ENCODE measurements around the gene NACC2.

Gene NACC2

DNA sequence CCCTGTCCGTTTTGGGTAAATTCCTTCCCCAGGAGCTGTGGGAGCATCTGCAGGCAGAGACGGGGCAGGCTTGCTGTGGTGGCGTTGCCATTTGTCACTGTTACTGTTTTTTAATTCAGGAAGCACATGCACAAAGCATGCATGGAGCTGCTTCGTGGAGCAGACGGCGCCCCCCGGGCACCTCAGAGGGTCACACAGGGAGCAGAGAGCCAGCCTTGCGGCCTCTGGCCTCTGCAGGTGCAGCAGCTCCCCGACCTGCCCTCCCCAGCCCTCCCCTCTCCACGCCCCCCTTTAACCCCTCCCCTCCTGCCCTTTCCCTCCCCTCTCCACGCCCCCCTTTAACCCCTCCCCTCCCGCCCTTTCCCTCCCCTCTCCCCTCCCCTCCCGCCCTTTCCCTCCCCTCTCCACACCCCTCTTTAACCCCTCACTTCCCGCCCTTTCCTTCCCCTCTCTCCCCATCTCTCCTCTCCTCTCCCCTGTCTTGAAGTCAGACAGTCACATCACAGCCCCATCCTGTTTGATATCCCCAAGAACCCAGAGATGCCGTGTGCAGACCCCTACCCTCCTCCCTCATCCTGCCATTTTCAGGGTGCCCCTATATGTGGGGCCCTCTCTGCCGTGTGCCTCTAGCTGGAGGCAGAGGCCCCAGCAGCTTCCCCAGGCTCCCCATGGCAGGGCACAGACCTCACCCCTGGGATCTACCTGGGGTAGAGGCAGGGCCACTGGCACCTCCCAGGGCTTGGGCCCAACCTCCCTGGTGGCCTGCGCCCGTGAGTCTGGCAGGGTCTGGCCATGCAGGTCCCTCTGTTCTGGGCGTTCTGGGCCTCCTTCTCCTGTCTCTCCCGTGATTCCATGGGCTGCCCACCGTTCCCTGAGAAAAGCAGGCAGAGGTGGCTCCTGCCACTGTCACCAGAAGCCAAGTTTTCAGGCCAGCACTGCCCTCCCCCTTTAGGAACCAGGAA is 104.3 kb downstream of the NACC2 start:
- Histone ChIP-seq H3K27me3 (ENCODE audit: control insufficient read depth, insufficient read depth, low read length) (no peaks in the 10 kb centered on the region), H3K4me3 (ENCODE audit: low read depth, low read length) (no peak overlapping the region), H3K36me3 (ENCODE audit: control insufficient read depth, insufficient read depth, low read length) (no peaks in the 10 kb centered on the region), H3K9ac (ENCODE audit: low read length) (no peak overlapping the region), H3K9me3 (ENCODE audit: control insufficient read depth, insufficient read depth, low read depth, low read length) (no peaks in the 10 kb centered on the region), H3K27ac (ENCODE audit: low read depth, low read length) (no peak overlapping the region), H3K4me1 (ENCODE audit: control insufficient read depth, insufficient read depth, low read length) (peaks cover 41% of the 10 kb centered on the region)

DNA sequence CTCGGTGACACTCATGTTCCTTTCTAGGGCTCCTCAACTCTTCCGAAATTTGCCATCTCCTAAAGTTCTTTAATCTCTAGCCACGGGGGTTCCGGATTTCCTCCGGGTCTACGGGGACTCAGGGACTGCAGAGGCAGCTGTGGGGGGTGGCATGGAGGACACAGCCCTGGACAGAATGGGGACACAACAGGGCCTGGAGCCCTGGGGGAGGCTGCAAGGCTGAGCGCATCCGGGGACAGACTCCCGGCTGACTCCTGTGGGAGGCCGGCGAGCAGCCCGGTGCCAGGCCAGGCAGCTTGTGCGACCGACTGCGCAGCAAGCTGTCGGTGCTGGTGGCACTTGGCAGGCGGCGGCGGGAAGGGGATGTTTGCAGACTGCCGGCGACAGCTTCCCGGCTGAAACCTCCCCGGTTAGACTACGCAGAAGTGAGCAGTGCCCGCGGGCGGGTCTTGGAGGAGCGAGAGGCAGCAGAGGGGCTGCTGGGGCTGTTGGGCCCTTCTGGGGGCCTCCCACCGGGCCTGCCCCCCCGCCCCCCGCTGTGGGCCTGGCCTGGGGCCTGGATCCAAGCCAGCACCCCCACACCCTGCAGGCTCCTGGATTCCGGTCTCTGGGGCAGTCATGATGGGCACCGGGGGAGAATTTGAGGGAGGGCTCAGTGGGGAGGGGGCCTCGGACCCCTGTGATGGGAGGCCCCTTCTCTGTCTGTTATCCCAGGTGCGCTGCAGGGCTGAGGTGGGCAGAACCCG is 105.2 kb downstream of the NACC2 start:
- Histone ChIP-seq H3K27ac (ENCODE audit: low read depth, low read length) (no peak overlapping the region), H3K4me1 (ENCODE audit: control insufficient read depth, insufficient read depth, low read length) (peaks cover 41% of the 10 kb centered on the region), H3K9ac (ENCODE audit: low read length) (no peak overlapping the region), H3K4me3 (ENCODE audit: low read depth, low read length) (no peak overlapping the region), H3K27me3 (ENCODE audit: control insufficient read depth, insufficient read depth, low read length) (no peaks in the 10 kb centered on the region), H3K9me3 (ENCODE audit: control insufficient read depth, insufficient read depth, low read depth, low read length) (no peaks in the 10 kb centered on the region), H3K36me3 (ENCODE audit: control insufficient read depth, insufficient read depth, low read length) (no peaks in the 10 kb centered on the region)

DNA sequence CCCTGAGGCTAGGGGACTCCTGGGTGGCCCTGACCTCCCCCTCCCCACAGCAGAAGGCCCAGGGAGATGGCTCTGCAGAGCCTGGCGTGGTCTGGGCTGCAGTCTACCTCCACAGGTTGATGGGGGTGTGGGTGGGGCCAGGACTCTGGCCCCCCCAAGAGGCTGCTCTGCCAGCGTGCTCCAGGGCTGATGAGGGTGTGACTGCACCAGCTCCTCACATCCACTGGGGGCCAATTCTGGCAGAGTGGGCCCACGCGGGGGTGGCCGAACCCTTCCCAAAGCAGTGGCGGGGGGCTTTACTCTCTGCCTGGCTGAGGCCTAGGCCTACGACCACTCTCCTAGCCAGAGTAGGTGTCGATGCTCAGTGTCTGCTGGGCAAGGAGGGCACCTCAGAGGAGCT is 105.9 kb downstream of the NACC2 start:
- H3K27ac ChIP-seq (ENCODE audit: low read depth, low read length): no peak overlapping the region
- no peaks in the 10 kb centered on the region for H3K36me3 ChIP-seq (ENCODE audit: control insufficient read depth, insufficient read depth, low read length)
- no peaks in the 10 kb centered on the region for H3K9me3 ChIP-seq (ENCODE audit: control insufficient read depth, insufficient read depth, low read depth, low read length)
- peaks cover 42% of the 10 kb centered on the region for H3K4me1 ChIP-seq (ENCODE audit: control insufficient read depth, insufficient read depth, low read length)
- H3K9ac ChIP-seq (ENCODE audit: low read length): no peak overlapping the region
- no peaks in the 10 kb centered on the region for H3K27me3 ChIP-seq (ENCODE audit: control insufficient read depth, insufficient read depth, low read length)
- H3K4me3 ChIP-seq (ENCODE audit: low read depth, low read length): no peak overlapping the region

DNA sequence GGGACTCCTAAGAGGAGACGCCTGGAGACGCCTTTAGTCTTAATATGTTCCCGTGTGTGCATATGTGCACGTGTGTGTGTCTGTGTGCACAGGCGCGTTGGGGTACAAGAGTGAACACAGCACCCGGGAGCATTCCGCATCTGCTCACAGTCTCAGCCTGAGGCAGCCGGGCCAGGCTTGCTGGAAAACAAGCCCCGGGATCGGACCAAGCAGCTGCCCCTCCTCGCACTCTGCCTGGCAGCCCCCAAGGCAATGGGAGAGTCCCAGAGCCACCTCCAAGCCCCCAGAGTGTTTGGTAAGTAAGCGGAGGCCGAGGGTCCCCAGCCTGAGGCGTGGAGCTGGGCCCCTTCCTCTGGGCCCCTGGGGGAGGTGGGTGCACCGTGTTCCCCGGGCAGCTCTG is 106.6 kb downstream of the NACC2 start:
- Histone ChIP-seq H3K9ac (ENCODE audit: low read length) (no peak overlapping the region), H3K27ac (ENCODE audit: low read depth, low read length) (no peak overlapping the region), H3K9me3 (ENCODE audit: control insufficient read depth, insufficient read depth, low read depth, low read length) (no peaks in the 10 kb centered on the region), H3K4me3 (ENCODE audit: low read depth, low read length) (no peak overlapping the region), H3K4me1 (ENCODE audit: control insufficient read depth, insufficient read depth, low read length) (peaks cover 35% of the 10 kb centered on the region), H3K36me3 (ENCODE audit: control insufficient read depth, insufficient read depth, low read length) (no peaks in the 10 kb centered on the region), H3K27me3 (ENCODE audit: control insufficient read depth, insufficient read depth, low read length) (no peaks in the 10 kb centered on the region)

DNA sequence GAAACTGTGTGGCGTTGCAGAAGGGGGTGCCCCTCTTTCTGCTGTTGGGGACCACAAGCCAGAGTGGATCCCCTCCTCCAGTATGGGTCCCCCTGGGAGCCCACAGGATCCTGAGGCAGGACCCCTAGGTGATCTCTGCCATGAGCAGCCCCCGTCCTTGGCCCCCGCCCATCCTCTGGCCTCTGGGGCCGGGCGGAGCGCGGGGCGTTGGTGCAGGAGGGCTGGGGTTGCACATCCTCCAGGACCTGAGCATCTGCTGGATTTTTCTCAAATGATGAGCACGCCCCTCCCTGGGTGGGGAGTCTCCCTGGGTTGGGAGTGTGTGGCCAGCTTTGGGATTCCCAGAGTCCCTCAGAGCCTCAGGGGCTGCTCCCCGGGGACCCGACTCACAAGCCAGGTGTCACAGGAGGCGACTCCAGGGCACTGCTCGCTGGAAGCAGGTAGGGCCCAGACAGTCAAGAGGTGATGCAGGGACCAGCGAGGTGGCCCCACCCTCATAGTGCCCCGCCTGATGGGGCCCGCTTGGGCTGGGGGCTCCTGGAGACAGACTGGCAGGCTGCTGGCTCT is 107.2 kb downstream of the NACC2 start:
- Histone ChIP-seq H3K36me3 (ENCODE audit: control insufficient read depth, insufficient read depth, low read length) (no peaks in the 10 kb centered on the region), H3K9me3 (ENCODE audit: control insufficient read depth, insufficient read depth, low read depth, low read length) (no peaks in the 10 kb centered on the region), H3K4me3 (ENCODE audit: low read depth, low read length) (no peak overlapping the region), H3K27me3 (ENCODE audit: control insufficient read depth, insufficient read depth, low read length) (no peaks in the 10 kb centered on the region), H3K27ac (ENCODE audit: low read depth, low read length) (no peak overlapping the region), H3K4me1 (ENCODE audit: control insufficient read depth, insufficient read depth, low read length) (peaks cover 30% of the 10 kb centered on the region), H3K9ac (ENCODE audit: low read length) (no peak overlapping the region)

DNA sequence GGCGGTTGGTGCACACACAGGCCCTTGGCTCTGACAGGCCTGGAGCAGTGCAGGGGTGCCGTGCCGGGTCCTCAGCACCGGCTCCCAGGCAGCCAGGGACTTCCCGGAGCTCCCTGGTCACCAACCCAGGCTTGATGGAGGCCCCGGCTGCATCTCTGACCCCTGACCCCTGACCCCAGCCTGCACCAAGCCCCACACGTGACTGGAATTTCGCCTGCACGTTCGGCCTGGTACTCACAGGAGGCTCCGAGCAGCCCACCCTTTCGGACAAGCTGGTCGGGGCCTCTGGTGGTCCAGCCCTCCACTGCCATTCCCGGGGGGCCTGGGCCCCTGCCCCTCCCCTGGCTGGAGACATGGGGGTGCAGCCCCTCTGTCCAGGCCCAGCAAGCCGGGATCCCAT is 108.5 kb downstream of the NACC2 start:
- Histone ChIP-seq H3K4me1 (ENCODE audit: control insufficient read depth, insufficient read depth, low read length) (peaks cover 18% of the 10 kb centered on the region), H3K27ac (ENCODE audit: low read depth, low read length) (no peak overlapping the region), H3K9ac (ENCODE audit: low read length) (no peak overlapping the region), H3K4me3 (ENCODE audit: low read depth, low read length) (no peak overlapping the region), H3K9me3 (ENCODE audit: control insufficient read depth, insufficient read depth, low read depth, low read length) (no peaks in the 10 kb centered on the region), H3K36me3 (ENCODE audit: control insufficient read depth, insufficient read depth, low read length) (no peaks in the 10 kb centered on the region), H3K27me3 (ENCODE audit: control insufficient read depth, insufficient read depth, low read length) (no peaks in the 10 kb centered on the region)

DNA sequence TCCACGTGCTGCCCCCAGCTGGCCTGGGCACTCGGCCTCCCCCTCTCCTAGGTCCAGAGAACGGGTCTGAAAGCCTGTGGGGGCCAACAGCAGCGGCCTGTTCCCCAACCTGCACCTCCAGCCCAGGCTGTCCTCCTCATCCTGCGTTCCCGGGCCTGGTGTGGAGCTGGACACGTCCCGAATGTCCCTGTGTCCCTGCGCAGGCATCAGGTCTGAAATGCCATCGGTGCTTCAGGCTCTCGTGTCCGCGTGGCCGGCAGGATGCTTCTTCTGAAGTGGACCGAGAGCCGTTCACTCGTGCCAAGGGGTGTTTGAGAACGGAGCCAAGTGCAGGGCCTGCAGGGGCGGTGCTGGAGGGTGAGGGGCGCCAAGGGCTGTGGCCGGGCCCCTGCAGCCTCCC is 109.2 kb downstream of the NACC2 start:
- Histone ChIP-seq H3K27ac (ENCODE audit: low read depth, low read length) (no peak overlapping the region), H3K4me1 (ENCODE audit: control insufficient read depth, insufficient read depth, low read length) (peaks cover 12% of the 10 kb centered on the region), H3K4me3 (ENCODE audit: low read depth, low read length) (no peak overlapping the region)

DNA sequence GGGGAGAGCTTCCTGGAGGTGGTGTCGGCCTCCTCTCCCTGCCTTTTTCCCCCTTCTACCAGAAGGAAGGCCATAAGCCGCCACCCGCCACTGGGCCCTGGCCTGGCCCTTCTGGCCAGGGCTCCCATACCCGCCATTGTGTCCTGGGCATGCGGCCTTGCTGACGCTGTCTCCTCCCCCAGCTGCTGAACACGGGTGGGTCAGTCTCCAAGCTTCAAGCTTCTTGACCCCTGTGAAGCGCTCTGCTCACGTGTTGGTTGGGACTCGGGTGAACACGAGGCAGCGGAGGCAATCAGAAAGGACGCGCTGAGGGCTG is 109.7 kb downstream of the NACC2 start:
- Histone ChIP-seq H3K27ac (ENCODE audit: low read depth, low read length) (no peak overlapping the region), H3K4me3 (ENCODE audit: low read depth, low read length) (no peak overlapping the region), H3K9me3 (ENCODE audit: control insufficient read depth, insufficient read depth, low read depth, low read length) (no peaks in the 10 kb centered on the region), H3K27me3 (ENCODE audit: control insufficient read depth, insufficient read depth, low read length) (no peaks in the 10 kb centered on the region), H3K4me1 (ENCODE audit: control insufficient read depth, insufficient read depth, low read length) (peaks cover 10% of the 10 kb centered on the region; the same call in 1 of the 2 replicates), H3K36me3 (ENCODE audit: control insufficient read depth, insufficient read depth, low read length) (no peaks in the 10 kb centered on the region), H3K9ac (ENCODE audit: low read length) (no peak overlapping the region)

More for the DNA sequence above, 109.2 kb downstream of the NACC2 start:
- H3K9me3 ChIP-seq (ENCODE audit: control insufficient read depth, insufficient read depth, low read depth, low read length): no peaks in the 10 kb centered on the region
- H3K27me3 ChIP-seq (ENCODE audit: control insufficient read depth, insufficient read depth, low read length): no peaks in the 10 kb centered on the region
- no peaks in the 10 kb centered on the region for H3K36me3 ChIP-seq (ENCODE audit: control insufficient read depth, insufficient read depth, low read length)
- no peak overlapping the region for H3K9ac ChIP-seq (ENCODE audit: low read length)

DNA sequence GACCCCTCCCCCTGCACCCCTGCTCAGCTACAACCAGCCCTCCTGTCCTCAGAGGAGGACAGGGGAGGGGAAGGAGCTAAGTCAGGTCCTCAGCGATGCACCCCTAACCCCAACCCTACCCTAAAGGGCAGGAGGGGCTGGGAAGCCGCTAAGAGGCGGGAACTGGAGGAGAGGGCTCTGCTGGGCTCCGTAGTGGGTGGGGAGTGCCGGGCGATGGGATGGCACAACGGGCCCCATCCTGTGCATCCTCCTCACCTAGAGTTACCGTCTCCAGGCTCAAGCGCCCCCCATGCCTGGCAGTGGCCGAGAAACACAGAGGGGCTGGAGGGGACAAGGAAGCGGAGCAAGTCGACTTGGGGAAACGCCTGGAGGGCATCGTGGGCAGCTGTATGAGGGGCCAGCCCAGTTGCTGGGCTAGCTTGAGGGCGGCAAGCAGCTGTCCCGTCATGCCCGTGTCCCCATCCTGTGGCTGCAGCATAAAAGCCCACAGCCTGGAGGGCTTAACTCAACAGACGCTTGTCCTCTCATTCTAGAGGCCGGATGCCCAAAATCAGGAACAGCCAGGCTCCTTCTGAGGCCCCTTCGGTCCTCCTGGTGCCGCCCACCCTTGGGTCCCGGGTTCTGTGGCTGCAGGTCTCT is 110.9 kb downstream of the NACC2 start:
- no peak overlapping the region for H3K27ac ChIP-seq (ENCODE audit: low read depth, low read length)
- H3K4me3 ChIP-seq (ENCODE audit: low read depth, low read length): no peak overlapping the region
- H3K9ac ChIP-seq (ENCODE audit: low read length): no peak overlapping the region

DNA sequence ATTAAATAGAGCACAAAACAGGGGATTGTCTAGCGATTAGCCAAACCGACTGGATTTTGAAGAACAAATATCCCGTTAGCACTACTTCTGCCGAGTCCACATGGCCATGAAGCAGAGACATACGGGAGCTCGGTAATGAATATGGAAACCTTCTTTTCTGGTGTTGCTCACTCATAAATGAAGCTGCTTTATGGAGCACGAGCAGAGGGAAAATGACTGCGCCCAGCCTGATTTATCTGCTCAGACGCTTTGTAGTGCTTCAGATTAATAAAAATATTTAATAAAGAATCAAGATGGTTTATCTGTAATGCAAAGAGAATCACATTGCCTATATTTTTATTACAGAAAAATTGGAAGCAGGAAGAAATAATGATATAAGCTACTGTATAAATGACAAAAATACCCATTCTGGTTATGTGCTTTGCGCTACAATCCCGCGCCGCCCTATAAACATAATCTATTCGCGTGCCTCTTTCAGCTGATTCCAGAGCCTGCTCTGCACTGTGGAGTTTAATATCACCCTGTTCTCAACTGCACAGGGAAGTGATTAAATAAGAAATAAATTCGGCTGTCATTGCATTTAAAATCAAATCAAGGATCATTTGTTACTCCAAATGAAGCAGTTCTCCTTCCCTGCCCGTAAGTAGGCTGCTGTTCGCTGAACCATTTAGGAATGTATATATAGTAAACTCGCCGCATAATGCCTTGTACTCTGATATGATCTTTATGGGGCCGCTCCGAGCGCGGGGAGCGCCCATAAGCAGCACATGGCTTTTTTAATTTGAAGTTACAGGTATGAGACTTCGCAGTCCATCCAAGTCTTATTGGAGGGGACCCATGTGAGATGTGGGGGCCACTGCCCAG is 111.6 kb downstream of the NACC2 start:
- Histone ChIP-seq H3K36me3 (ENCODE audit: control insufficient read depth, insufficient read depth, low read length) (no peaks in the 10 kb centered on the region), H3K4me3 (ENCODE audit: low read depth, low read length) (no peak overlapping the region), H3K27ac (ENCODE audit: low read depth, low read length) (no peak overlapping the region), H3K4me1 (ENCODE audit: control insufficient read depth, insufficient read depth, low read length) (peaks cover 7% of the 10 kb centered on the region; the same call in 1 of the 2 replicates), H3K9ac (ENCODE audit: low read length) (no peak overlapping the region), H3K27me3 (ENCODE audit: control insufficient read depth, insufficient read depth, low read length) (no peaks in the 10 kb centered on the region), H3K9me3 (ENCODE audit: control insufficient read depth, insufficient read depth, low read depth, low read length) (no peaks in the 10 kb centered on the region)

More for the DNA sequence above, 110.9 kb downstream of the NACC2 start:
- H3K36me3 ChIP-seq (ENCODE audit: control insufficient read depth, insufficient read depth, low read length): no peaks in the 10 kb centered on the region
- H3K9me3 ChIP-seq (ENCODE audit: control insufficient read depth, insufficient read depth, low read depth, low read length): no peaks in the 10 kb centered on the region
- H3K4me1 ChIP-seq (ENCODE audit: control insufficient read depth, insufficient read depth, low read length): 0 out of 2 replicates have a peak, but pooled peaks cover 7% of the 10 kb centered on the region
- no peaks in the 10 kb centered on the region for H3K27me3 ChIP-seq (ENCODE audit: control insufficient read depth, insufficient read depth, low read length)
